Left ventricle myocardium superior (tissue), 1 donor: ENCODE results near the gene ZNF385C. TPM values are rescaled to one million over a fixed set of nuclear protein-coding genes. Genes with fewer than 3 reads are reported as not detected.
A peak's percentile ranks its signal among the peaks of the same experiment; 100 is the strongest.

Experiments
- ATAC-seq: fragments of 200-7000 bp; cut with Tn5 transposase; one replicate; pipeline ENCODE4 v1.9.1; 2020; ENCODE audit warnings: mild to moderate bottlenecking, moderate library complexity
- DNase-seq: peaks from one replicate; pipeline ENCODE4 v3.0.0-alpha.2; 2020
- intact Hi-C: fragments of 100-400 bp; cut with micrococcal nuclease; formaldehyde crosslinking; loops from one replicate; pipeline ENCODE4 v1.11.0; 2022
- total RNA-seq: library from RNA; stranded (reverse); fragmentation: NEBNext Ultra II Directional; extraction: Animal tissue kit (Norgen Biotek cat#: 25700); gene quantifications from one replicate; pipeline ENCODE4 v1.2.1, GENCODE V29; 2021
- donor health status: DM: no; HTN: yes; CAD: no; lungs with severe emphysema.

The ZNF385C gene
- total RNA-seq, 1 donor from 2014 or later = 0.20 TPM

DNA sequence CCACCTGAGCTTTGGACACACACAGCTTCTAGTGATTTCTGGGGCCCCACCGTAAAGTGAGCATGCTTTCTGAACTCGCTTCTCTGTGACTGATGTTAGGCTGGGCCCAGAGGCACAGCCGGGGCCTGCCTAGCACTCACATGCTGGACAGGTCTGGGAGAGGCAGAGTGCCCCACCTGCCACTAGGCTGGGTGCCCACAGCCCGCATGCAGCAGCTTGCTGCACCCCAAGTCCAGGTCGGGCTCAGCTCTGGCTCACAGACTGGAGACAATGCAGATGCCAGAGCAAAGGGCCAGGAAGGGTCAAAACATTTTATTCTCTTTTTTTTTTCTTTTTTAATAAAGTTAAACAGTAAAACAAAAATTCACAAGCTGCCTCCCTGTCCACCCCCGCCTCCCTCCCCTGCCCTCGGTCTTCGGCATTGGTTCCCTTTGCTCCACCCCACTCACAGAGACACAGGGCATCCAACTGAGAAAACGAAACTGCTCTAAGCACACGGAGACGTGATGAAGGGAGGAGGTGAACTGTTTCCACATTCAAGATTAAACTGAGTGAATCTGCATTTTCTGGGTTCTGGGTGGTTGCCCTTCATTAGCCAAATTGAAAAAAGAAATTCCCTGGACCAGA, 122.0 kb downstream of the ZNF385C start:
- ATAC-seq = peak; percentile 36
- intact Hi-C loops = no loop called here
- no peak for DNase-seq

Other genes with a start within 250 kb of the ZNF385C start
- 3.5 TPM for gene KLHL11, start 233.1 kb downstream of the ZNF385C start, total RNA-seq
- gene ACLY, start 179.5 kb downstream of the ZNF385C start, total RNA-seq = 24.5 TPM
- 0.52 TPM for gene ODAD4, start 167.9 kb downstream of the ZNF385C start, total RNA-seq
- gene CNP, start 131.7 kb downstream of the ZNF385C start, total RNA-seq = 28.6 TPM
- gene DNAJC7, start 81.0 kb downstream of the ZNF385C start, total RNA-seq = 76.6 TPM
- gene NKIRAS2, start 78.4 kb downstream of the ZNF385C start, total RNA-seq = 44.8 TPM
- 0.52 TPM for gene C17orf113, start 47.9 kb downstream of the ZNF385C start, total RNA-seq
- gene DHX58, start 14.2 kb upstream of the ZNF385C start, total RNA-seq = 3.8 TPM
- 26.1 TPM for gene KAT2A, start 22.9 kb upstream of the ZNF385C start, total RNA-seq
- 0.12 TPM for gene HSPB9, start 24.3 kb upstream of the ZNF385C start, total RNA-seq
- gene RAB5C, start 56.5 kb upstream of the ZNF385C start, total RNA-seq = 47.1 TPM
- 0.15 TPM for gene KCNH4, start 82.7 kb upstream of the ZNF385C start, total RNA-seq
- gene HCRT, start 87.0 kb upstream of the ZNF385C start, total RNA-seq = not detected
- 7.0 TPM for gene GHDC, start 96.0 kb upstream of the ZNF385C start, total RNA-seq
- gene STAT5B, start 177.9 kb upstream of the ZNF385C start, total RNA-seq = 33.4 TPM
- 13.8 TPM for gene STAT5A, start 190.0 kb upstream of the ZNF385C start, total RNA-seq